Measurements from ENCODE around the gene ZDHHC18.

- no peak for TF ChIP-seq EP300 (IDR thresholded peaks at IDR 0.05; ENCODE audit: borderline replicate concordance)
- no peak for TF ChIP-seq EGR1 (IDR thresholded peaks at IDR 0.05)
- no peak for TF ChIP-seq FOXM1 (IDR thresholded peaks at IDR 0.05; ENCODE audit: borderline replicate concordance, low read depth)
Observed at GRCh38 chr1:26856181-26856580, 29.7 kb downstream of the ZDHHC18 start.

Measured in Ishikawa (cell line).